Activated naive CD4-positive, alpha-beta T cell treated with anti-CD3 and anti-CD28 coated beads, Interleukin-2, amount 10 ng/mL, durations not matched to agents 5 hours and 36 hours (primary cell): ENCODE measurements around the gene FZD7. TPM values are rescaled to one million over a fixed set of nuclear protein-coding genes. Genes with fewer than 3 reads are reported as not detected.

Experiments used
- total RNA-seq, 2 experiments: library from RNA; stranded (reverse); gene quantifications; one replicate each; pipeline ENCODE4 v1.2.3, GENCODE V29; 2021

FZD7 gene
- total RNA-seq = under 1 TPM; 0.63 to 0.93 TPM

DNA sequence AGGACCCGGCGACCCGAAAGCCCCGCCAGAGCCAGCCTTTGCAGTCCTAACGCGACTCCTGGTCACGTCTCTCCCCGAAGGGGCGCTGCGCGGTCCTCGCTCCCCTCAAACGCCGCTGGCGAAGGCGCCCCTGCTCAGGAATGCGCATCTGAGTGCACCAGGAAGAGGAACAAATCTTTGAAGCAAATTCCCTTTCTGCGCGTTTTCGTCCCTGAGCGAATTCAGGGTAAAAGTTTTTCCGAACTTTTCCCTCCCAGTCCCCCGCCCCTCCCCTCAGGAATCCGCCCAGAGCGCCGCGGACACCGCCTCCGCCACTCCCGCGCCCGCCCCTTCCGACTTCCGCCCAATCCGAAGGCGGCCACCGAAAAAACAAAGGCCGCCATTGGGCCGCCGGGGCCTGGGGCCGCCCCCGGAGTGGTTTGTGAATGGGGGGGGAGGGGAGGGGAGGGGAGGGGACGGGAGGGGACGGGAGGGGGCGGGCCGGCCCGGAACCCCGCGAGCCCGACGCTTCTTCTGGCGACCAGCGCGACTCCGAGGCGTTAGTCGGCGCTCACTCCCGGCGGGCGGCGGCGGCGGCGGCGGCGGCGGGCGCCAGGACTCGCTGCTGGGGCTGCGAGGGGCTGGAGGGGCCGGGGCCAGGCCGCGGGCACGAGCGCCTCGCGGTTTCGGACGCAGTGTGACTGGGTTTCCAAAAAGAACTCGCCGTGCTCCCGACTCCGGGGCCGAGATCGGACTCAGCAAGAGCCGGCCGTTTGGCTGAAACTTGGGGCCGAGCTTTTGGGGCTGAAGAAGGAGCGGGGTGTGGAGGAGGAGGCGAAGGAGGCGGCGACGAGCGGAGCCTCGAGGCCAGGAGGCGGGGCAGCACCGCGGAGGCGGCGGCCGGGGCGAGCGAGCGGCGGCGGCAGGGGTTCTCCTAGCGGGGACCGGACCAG, at the start of gene FZD7:
TSS of gene FZD7 (plus strand) at position 539 of the 932 bp plus-strand sequence. CDS start 793 bp downstream, outside the sequence.

DNA sequence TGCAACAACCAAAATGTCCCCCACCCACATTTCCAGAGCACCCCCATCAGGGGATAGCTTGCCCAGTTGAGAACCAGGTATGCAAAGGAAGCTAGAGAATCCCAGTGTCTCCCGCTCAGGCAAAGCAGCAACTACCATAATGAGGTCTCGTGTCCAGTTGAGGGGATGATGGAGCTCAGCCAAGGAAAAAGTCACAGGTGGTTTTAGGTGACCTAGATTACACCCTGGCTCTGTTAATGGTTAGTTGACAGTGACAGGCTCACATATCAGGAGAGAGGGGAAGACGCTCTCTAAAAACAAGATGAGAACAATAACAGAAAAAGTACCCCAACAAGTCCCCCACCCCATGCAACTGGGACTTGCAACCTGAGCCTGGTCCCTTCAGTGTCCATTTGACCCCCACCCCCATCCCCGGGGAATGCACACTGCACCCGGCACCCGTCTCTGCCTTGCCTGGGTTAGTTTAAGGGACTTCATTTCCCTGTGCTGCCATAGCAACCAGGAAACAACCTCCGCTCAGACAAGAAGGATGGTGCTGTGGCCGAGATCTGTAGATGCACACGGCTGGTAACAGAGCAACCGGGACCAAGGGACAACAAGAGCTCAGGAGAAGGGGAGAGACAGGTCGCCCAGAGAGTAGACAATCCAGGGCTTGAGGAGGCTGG, 39.2 kb downstream of the FZD7 start, which contains the start of gene KIAA2012:
TSS of gene KIAA2012 (plus strand) at position 519 of the 665 bp plus-strand sequence. CDS start 373 bp downstream, outside the sequence.

Other genes starting within 250 kb of the FZD7 start
- gene CDK15, start 227.3 kb upstream of the FZD7 start, total RNA-seq = not detected
- not detected for gene KIAA2012, start 39.4 kb downstream of the FZD7 start, total RNA-seq
- 10 to 100 TPM; 88.2 to 96.1 TPM for gene SUMO1, start 204.7 kb downstream of the FZD7 start, total RNA-seq
- gene NOP58, start 231.9 kb downstream of the FZD7 start, total RNA-seq = 10 to 100 TPM; 86.8 to 88.7 TPM